ENCODE results near the gene CALR3. TPM values are rescaled to one million over a fixed set of nuclear protein-coding genes. Genes with fewer than 3 reads are reported as not detected.

CALR3 gene
- total RNA-seq, 1 experiment from 2014 or later, result not detected

- DNase-seq, result no peak
- Mint-ChIP-seq H3K27ac (ENCODE audit: unreplicated experiment) (no peak overlapping the region), H3K27me3 (ENCODE audit: insufficient read depth, unreplicated experiment) (no peaks in the 10 kb centered on the region), H3K9me3 (ENCODE audit: unreplicated experiment) (no peaks in the 10 kb centered on the region), H3K4me1 (ENCODE audit: low read depth, unreplicated experiment) (no peaks in the 10 kb centered on the region), H3K4me3 (ENCODE audit: unreplicated experiment) (no peak overlapping the region), H3K36me3 (ENCODE audit: insufficient read depth, unreplicated experiment) (peaks cover 47% of the 10 kb centered on the region)
- H3K36me3 ChIP-seq (ENCODE audit: control insufficient read depth, insufficient read depth, low read length), result peaks cover 2% of the 10 kb centered on the region; the same call in 1 of the 2 replicates
- H3K9me3 ChIP-seq, result no peaks in the 10 kb centered on the region
- H3K4me3 ChIP-seq (ENCODE audit: low read depth, low read length), result no peak overlapping the region
- H3K4me1 ChIP-seq, result no peaks in the 10 kb centered on the region
- CTCF ChIA-PET, result no interaction called here
- intact Hi-C loops (cut with micrococcal nuclease; ENCODE audit: unreplicated experiment), result no loop called here
- TF ChIP-seq CTCF (IDR thresholded peaks at IDR 0.05; ENCODE audit: insufficient read depth in 1 of 2, low read depth in 1 of 2, low read length in 1 of 2, severe bottlenecking in 1 of 2, unreplicated experiment in 1 of 2), result no peak
- H3K27me3 ChIP-seq (replicated peaks; ENCODE audit: control insufficient read depth, insufficient read depth, low read length), result no peaks in the 10 kb centered on the region
- no TSS peak for BruUV-seq (replicated peaks)
- POLR2A ChIA-PET, result no interaction called here
These were observed 59.1 kb downstream of the CALR3 start for GRCh38 chr19:16436780-16437332.

GRCh38 chr19:16435999-16436650, 59.8 kb downstream of the CALR3 start:
- peaks cover 2% of the 10 kb centered on the region; the same call in 1 of the 2 replicates for H3K36me3 ChIP-seq (ENCODE audit: control insufficient read depth, insufficient read depth, low read length)
- H3K4me3 ChIP-seq (ENCODE audit: low read depth, low read length), result no peak overlapping the region
- BruUV-seq (replicated peaks), result no TSS peak
- ChIA-PET CTCF (no interaction called here), POLR2A (no interaction called here)
- no peak for DNase-seq
- H3K36me3 Mint-ChIP-seq (ENCODE audit: insufficient read depth, unreplicated experiment), result peaks cover 40% of the 10 kb centered on the region
- no peaks in the 10 kb centered on the region for H3K4me1 Mint-ChIP-seq (ENCODE audit: low read depth, unreplicated experiment)
- no peaks in the 10 kb centered on the region for H3K27me3 ChIP-seq (replicated peaks; ENCODE audit: control insufficient read depth, insufficient read depth, low read length)
- no peaks in the 10 kb centered on the region for H3K4me1 ChIP-seq
- no peak overlapping the region for H3K27ac Mint-ChIP-seq (ENCODE audit: unreplicated experiment)
- H3K9me3 Mint-ChIP-seq (ENCODE audit: unreplicated experiment), result no peaks in the 10 kb centered on the region
- no peak overlapping the region for H3K4me3 Mint-ChIP-seq (ENCODE audit: unreplicated experiment)
- TF ChIP-seq CTCF (IDR thresholded peaks at IDR 0.05; ENCODE audit: insufficient read depth in 1 of 2, low read depth in 1 of 2, low read length in 1 of 2, severe bottlenecking in 1 of 2, unreplicated experiment in 1 of 2), result no peak
- intact Hi-C loops (cut with micrococcal nuclease; ENCODE audit: unreplicated experiment), result no loop called here
- H3K9me3 ChIP-seq, result no peaks in the 10 kb centered on the region
- H3K27me3 Mint-ChIP-seq (ENCODE audit: insufficient read depth, unreplicated experiment), result no peaks in the 10 kb centered on the region

GRCh38 chr19:16435238-16435917, 60.6 kb downstream of the CALR3 start:
- peaks cover 2% of the 10 kb centered on the region; the same call in 1 of the 2 replicates for H3K36me3 ChIP-seq (ENCODE audit: control insufficient read depth, insufficient read depth, low read length)
- H3K27me3 ChIP-seq (replicated peaks; ENCODE audit: control insufficient read depth, insufficient read depth, low read length), result no peaks in the 10 kb centered on the region
- H3K9me3 Mint-ChIP-seq (ENCODE audit: unreplicated experiment), result no peaks in the 10 kb centered on the region
- H3K4me3 ChIP-seq (ENCODE audit: low read depth, low read length), result no peak overlapping the region
- H3K4me1 ChIP-seq, result no peaks in the 10 kb centered on the region
- POLR2A ChIA-PET, result no interaction called here
- DNase-seq, result no peak
- no peak for TF ChIP-seq CTCF (IDR thresholded peaks at IDR 0.05; ENCODE audit: insufficient read depth in 1 of 2, low read depth in 1 of 2, low read length in 1 of 2, severe bottlenecking in 1 of 2, unreplicated experiment in 1 of 2)
- CTCF ChIA-PET, result interaction anchor here (0.6 kb wide), 1 partner anchor 39 kb away, joined by 3 read pairs; no protein-coding TSS in a partner anchor
- H3K9me3 ChIP-seq, result no peaks in the 10 kb centered on the region
- intact Hi-C loops (cut with micrococcal nuclease; ENCODE audit: unreplicated experiment), result no loop called here
- peaks cover 38% of the 10 kb centered on the region for H3K36me3 Mint-ChIP-seq (ENCODE audit: insufficient read depth, unreplicated experiment)
- H3K4me1 Mint-ChIP-seq (ENCODE audit: low read depth, unreplicated experiment), result no peaks in the 10 kb centered on the region
- no peak overlapping the region for H3K4me3 Mint-ChIP-seq (ENCODE audit: unreplicated experiment)
- BruUV-seq (replicated peaks), result no TSS peak
- H3K27ac Mint-ChIP-seq (ENCODE audit: unreplicated experiment), result no peak overlapping the region
- H3K27me3 Mint-ChIP-seq (ENCODE audit: insufficient read depth, unreplicated experiment), result no peaks in the 10 kb centered on the region
